HAP-1 (cell line): ENCODE measurements around the gene ATP10A.

Source experiments
- DNase-seq, 2 experiments: peaks; one replicate each; pipeline ENCODE4 v3.0.0-alpha.2; 2016 to 2020; ENCODE audit warnings: low spot score in 2 of 2
- H3K27me3 ChIP-seq: fragments of 250-450 bp; sonication (Bioruptor Pico); 2 replicates; pipeline ENCODE4 v1.5.1; 2020; ENCODE audit warnings: low read depth, mild to moderate bottlenecking, moderate library complexity
- H3K36me3 ChIP-seq: fragments of 250-450 bp; sonication (Bioruptor Pico); replicated peaks from 2 replicates; pipeline ENCODE4 v1.5.1; 2020; ENCODE audit warnings: mild to moderate bottlenecking
- H3K4me1 ChIP-seq: fragments of 250-450 bp; sonication (Bioruptor Pico); 2 replicates; pipeline ENCODE4 v1.5.1; 2020; ENCODE audit warnings: mild to moderate bottlenecking
- H3K4me3 ChIP-seq: fragments of 250-450 bp; sonication (Bioruptor Pico); 2 replicates; pipeline ENCODE4 v1.5.1; 2020; ENCODE audit warnings: mild to moderate bottlenecking, moderate library complexity
- H3K9me3 ChIP-seq: fragments of 250-450 bp; sonication (Bioruptor Pico); 2 replicates; pipeline ENCODE4 v1.5.1; 2020; ENCODE audit warnings: mild to moderate bottlenecking, moderate library complexity
- in situ Hi-C: fragments of 300-500 bp; cut with MboI; formaldehyde crosslinking; loops from 3 replicates; pipeline ENCODE4 v1.14.3; 2020; ENCODE audit warnings: low sequenced_read_pairs, inconsistent platforms, mixed read lengths

Gene ATP10A

GRCh38 chr15:25740383-25741255, 122.5 kb downstream of the ATP10A start:
- Histone ChIP-seq H3K4me3 (no peak overlapping the region), H3K36me3 (peaks cover 2% of the 10 kb centered on the region; the same call in 1 of the 2 replicates), H3K27me3 (no peaks in the 10 kb centered on the region), H3K9me3 (no peaks in the 10 kb centered on the region), H3K4me1 (peaks cover 10% of the 10 kb centered on the region)
- in situ Hi-C loops, result no loop called here
- no peak for DNase-seq

GRCh38 chr15:25739687-25740121, 123.4 kb downstream of the ATP10A start:
- Histone ChIP-seq H3K27me3 (no peaks in the 10 kb centered on the region), H3K4me1 (peaks cover 10% of the 10 kb centered on the region), H3K9me3 (no peaks in the 10 kb centered on the region), H3K36me3 (peaks cover 4% of the 10 kb centered on the region; the same call in 1 of the 2 replicates), H3K4me3 (no peak overlapping the region)
- DNase-seq, result peak; percentile 34 to 48
- in situ Hi-C loops, result no loop called here

GRCh38 chr15:25738171-25738965, 124.8 kb downstream of the ATP10A start:
- peaks cover 10% of the 10 kb centered on the region for H3K4me1 ChIP-seq
- no peaks in the 10 kb centered on the region for H3K27me3 ChIP-seq
- H3K36me3 ChIP-seq, result peaks cover 4% of the 10 kb centered on the region; the same call in 1 of the 2 replicates
- no peak for DNase-seq
- no peaks in the 10 kb centered on the region for H3K9me3 ChIP-seq
- no peak overlapping the region for H3K4me3 ChIP-seq
- in situ Hi-C loops, result no loop called here

- H3K4me3 ChIP-seq, result no peak overlapping the region
- H3K27me3 ChIP-seq, result no peaks in the 10 kb centered on the region
- peaks cover 4% of the 10 kb centered on the region; the same call in 1 of the 2 replicates for H3K36me3 ChIP-seq
- DNase-seq, result no peak
- peaks cover 10% of the 10 kb centered on the region for H3K4me1 ChIP-seq
- in situ Hi-C loops, result no loop called here
- no peaks in the 10 kb centered on the region for H3K9me3 ChIP-seq
These were observed 125.9 kb downstream of the ATP10A start for GRCh38 chr15:25737218-25737643.

- Histone ChIP-seq H3K27me3 (no peaks in the 10 kb centered on the region), H3K36me3 (peaks cover 4% of the 10 kb centered on the region; the same call in 1 of the 2 replicates), H3K9me3 (no peaks in the 10 kb centered on the region), H3K4me1 (peaks cover 10% of the 10 kb centered on the region), H3K4me3 (no peak overlapping the region)
- no peak for DNase-seq
- in situ Hi-C loops, result no loop called here
These were observed 126.7 kb downstream of the ATP10A start for GRCh38 chr15:25736461-25736860.

- Histone ChIP-seq H3K36me3 (peaks cover 4% of the 10 kb centered on the region; the same call in 1 of the 2 replicates), H3K9me3 (no peaks in the 10 kb centered on the region)
These were observed 127.4 kb downstream of the ATP10A start for GRCh38 chr15:25735550-25736384.

GRCh38 chr15:25734680-25735355, 128.3 kb downstream of the ATP10A start:
- peaks cover 10% of the 10 kb centered on the region for H3K4me1 ChIP-seq
- in situ Hi-C loops, result no loop called here

More at GRCh38 chr15:25735550-25736384, 127.4 kb downstream of the ATP10A start:
- no peak for DNase-seq
- H3K4me1 ChIP-seq, result peaks cover 10% of the 10 kb centered on the region
- H3K27me3 ChIP-seq, result no peaks in the 10 kb centered on the region
- H3K4me3 ChIP-seq, result no peak overlapping the region
- in situ Hi-C loops, result no loop called here

GRCh38 chr15:25733856-25734679, 129.1 kb downstream of the ATP10A start:
- Histone ChIP-seq H3K4me1 (peaks cover 10% of the 10 kb centered on the region), H3K27me3 (no peaks in the 10 kb centered on the region), H3K36me3 (peaks cover 4% of the 10 kb centered on the region; the same call in 1 of the 2 replicates), H3K9me3 (no peaks in the 10 kb centered on the region), H3K4me3 (no peak overlapping the region)
- in situ Hi-C loops, result no loop called here
- no peak for DNase-seq

More at GRCh38 chr15:25734680-25735355, 128.3 kb downstream of the ATP10A start:
- Histone ChIP-seq H3K27me3 (no peaks in the 10 kb centered on the region), H3K4me3 (no peak overlapping the region), H3K9me3 (no peaks in the 10 kb centered on the region), H3K36me3 (peaks cover 4% of the 10 kb centered on the region; the same call in 1 of the 2 replicates)
- DNase-seq, result no peak

GRCh38 chr15:25733036-25733855, 129.9 kb downstream of the ATP10A start:
- no peak overlapping the region for H3K4me3 ChIP-seq
- H3K4me1 ChIP-seq, result peaks cover 9% of the 10 kb centered on the region
- H3K9me3 ChIP-seq, result no peaks in the 10 kb centered on the region
- no peak for DNase-seq
- in situ Hi-C loops, result no loop called here
- no peaks in the 10 kb centered on the region for H3K27me3 ChIP-seq
- H3K36me3 ChIP-seq, result peaks cover 4% of the 10 kb centered on the region; the same call in 1 of the 2 replicates

GRCh38 chr15:25732191-25732590, 130.9 kb downstream of the ATP10A start:
- Histone ChIP-seq H3K9me3 (no peaks in the 10 kb centered on the region), H3K4me3 (no peak overlapping the region), H3K36me3 (peaks cover 4% of the 10 kb centered on the region; the same call in 1 of the 2 replicates), H3K27me3 (no peaks in the 10 kb centered on the region), H3K4me1 (peaks cover 8% of the 10 kb centered on the region)
- no peak for DNase-seq
- in situ Hi-C loops, result no loop called here

- no peak for DNase-seq
These were observed 131.7 kb downstream of the ATP10A start for GRCh38 chr15:25731411-25731810.

More at GRCh38 chr15:25731411-25731810, 131.7 kb downstream of the ATP10A start:
- in situ Hi-C loops, result no loop called here
- peaks cover 2% of the 10 kb centered on the region for H3K4me1 ChIP-seq
- H3K27me3 ChIP-seq, result no peaks in the 10 kb centered on the region
- H3K4me3 ChIP-seq, result no peak overlapping the region
- peaks cover 4% of the 10 kb centered on the region; the same call in 1 of the 2 replicates for H3K36me3 ChIP-seq
- H3K9me3 ChIP-seq, result no peaks in the 10 kb centered on the region
